Heart left ventricle (tissue), 16 donors: Measurements from ENCODE around the gene AHRR. TPM values are rescaled to one million over a fixed set of nuclear protein-coding genes. Genes with fewer than 3 reads are reported as not detected.

Experiments
- ATAC-seq, 4 donors: fragments of 200-7000 bp; cut with Tn5 transposase; one replicate each; pipeline ENCODE4 v1.9.1; 2020 to 2022; ENCODE audit warnings: moderate library complexity in 4 of 4, mild to moderate bottlenecking in 3 of 4, moderate number of reproducible peaks in 1 of 4
- DNase-seq, 5 donors: peaks; one replicate each; pipeline ENCODE4 v3.0.0-alpha.2; 2020
- H3K27ac ChIP-seq, 12 donors: fragments of 200-600 bp; sonication (generic) in 4 of 12; one replicate each; pipeline versions ENCODE4 v1.5.0 to v1.8.0; 2016 to 2022; ENCODE audit warnings: mild to moderate bottlenecking in 2 of 12
- H3K27me3 ChIP-seq, 9 donors: fragments of 200-600 bp; sonication (generic) in 2 of 9; one replicate each; pipeline versions ENCODE4 v1.5.1 to v1.8.0; 2016 to 2022; ENCODE audit warnings: mild to moderate bottlenecking in 3 of 9
- H3K36me3 ChIP-seq, 9 donors: fragments of 200-600 bp; sonication (generic) in 2 of 9; one replicate each; pipeline versions ENCODE4 v1.5.0 to v1.8.0; 2018 to 2022; ENCODE audit warnings: mild to moderate bottlenecking in 2 of 9
- H3K4me1 ChIP-seq, 12 donors: fragments of 200-600 bp; sonication (generic) in 4 of 12; one replicate each; pipeline versions ENCODE4 v1.5.0 to v1.8.0; 2016 to 2022; ENCODE audit warnings: mild to moderate bottlenecking in 3 of 12
- H3K4me3 ChIP-seq, 12 donors: fragments of 200-600 bp; sonication (generic) in 4 of 12; one replicate each; pipeline versions ENCODE4 v1.5.0 to v1.8.0; 2017 to 2022; ENCODE audit warnings: mild to moderate bottlenecking in 9 of 12, moderate library complexity in 4 of 12
- H3K9me3 ChIP-seq, 12 donors: fragments of 200-600 bp; sonication (generic) in 4 of 12; one replicate each; pipeline versions ENCODE4 v1.5.0 to v1.8.0; 2016 to 2022; ENCODE audit warnings: mild to moderate bottlenecking in 1 of 12
- POLR2A ChIP-seq, 2 donors: fragments of 450-650 bp; IDR thresholded peaks; one replicate each; pipeline ENCODE4 v1.6.1; 2017; ENCODE audit warnings: antibody characterized with exemption in 2 of 2, mild to moderate bottlenecking in 2 of 2, moderate library complexity in 2 of 2
- WGBS, 4 donors: extraction: QIAGEN DNeasy Blood & Tissue Kit in 2 of 4; methylation state at CpG; one replicate each; pipeline versions ENCODE4 v1.1.5 to v1.1.7; 2013 to 2018; 5-methylcytosine and 5-hydroxymethylcytosine counted together
- intact Hi-C, 10 donors: fragments of 100-400 bp; cut with DNase I; formaldehyde crosslinking; loops; one replicate each; pipeline versions ENCODE4 v1.11.1 to v1.14.2; 2022
- polyA plus RNA-seq, 2 donors: library from polyadenylated mRNA; stranded (reverse); fragments of 200-250 nt; gene quantifications; one replicate each; pipeline ENCODE4 v1.2.3, GENCODE V29; 2013
- total RNA-seq, 9 donors: library from RNA; depleted of rRNA in 2 of 9; stranded (reverse); fragments of >200 nt in 2 of 9; fragmentation: NEBNext Ultra II Directional in 3 of 9; extraction: Animal tissue kit (Norgen Biotek cat#: 25700) in 3 of 9; gene quantifications; one replicate each; pipeline versions ENCODE4 v1.1.0 to v1.2.4, GENCODE V29; 2016 to 2023
- TF ChIP-seq, protein P1 (sequence below), 12 donors: fragments of 200-600 bp; sonication (generic) in 4 of 12; IDR thresholded peaks; one replicate each; pipeline versions ENCODE4 v1.5.0 to v1.8.0; 2018 to 2022; ENCODE audit warnings: antibody characterized with exemption in 12 of 12, mild to moderate bottlenecking in 5 of 12
- donor health status: ischemic (EF 13 %, LVEDD 7.1; RV severe dilation, severe dysfunction).
- donor health status: healthy with polysubstance abuse.
- donor health status: DM: no; HTN: yes; CAD: no.
- donor health status: DM: no; HTN: no; CAD: no.
- donor health status: ischemic (EF 25% LVEDD 6.9; RV normal size, moderate dysfunction).
- donor health status: ischemic (EF 25% LVEDD 5.7; RV mildly dilated, moderate dysfunction).
- donor health status: healthy.
- donor health status: DM: yes; HTN: yes; CAD: no.
- donor health status: ischemic (EF 35%, LVEDD 5.7; RV mildly dilated, moderate dysfunction).
- donor health status: nonischemic (EF 11% LVEDD 7.7; RV severe dilation, severe dysfunction).
- donor health status: DM: yes; HTN: yes; CAD: no.
- donor health status: PGD.
- donor health status: ischemic (EF 29% LVEDD 5.4; RV normal size, mild dysfunction).
- donor health status: nonischemic (EF 23%, LVEDD 6.1; RV moderate dilation, normal function).

AHRR gene
- total and polyA plus RNA-seq, 11 donors, result 0.11 to 0.69 (median 0.26) TPM; not detected in 2

DNA sequence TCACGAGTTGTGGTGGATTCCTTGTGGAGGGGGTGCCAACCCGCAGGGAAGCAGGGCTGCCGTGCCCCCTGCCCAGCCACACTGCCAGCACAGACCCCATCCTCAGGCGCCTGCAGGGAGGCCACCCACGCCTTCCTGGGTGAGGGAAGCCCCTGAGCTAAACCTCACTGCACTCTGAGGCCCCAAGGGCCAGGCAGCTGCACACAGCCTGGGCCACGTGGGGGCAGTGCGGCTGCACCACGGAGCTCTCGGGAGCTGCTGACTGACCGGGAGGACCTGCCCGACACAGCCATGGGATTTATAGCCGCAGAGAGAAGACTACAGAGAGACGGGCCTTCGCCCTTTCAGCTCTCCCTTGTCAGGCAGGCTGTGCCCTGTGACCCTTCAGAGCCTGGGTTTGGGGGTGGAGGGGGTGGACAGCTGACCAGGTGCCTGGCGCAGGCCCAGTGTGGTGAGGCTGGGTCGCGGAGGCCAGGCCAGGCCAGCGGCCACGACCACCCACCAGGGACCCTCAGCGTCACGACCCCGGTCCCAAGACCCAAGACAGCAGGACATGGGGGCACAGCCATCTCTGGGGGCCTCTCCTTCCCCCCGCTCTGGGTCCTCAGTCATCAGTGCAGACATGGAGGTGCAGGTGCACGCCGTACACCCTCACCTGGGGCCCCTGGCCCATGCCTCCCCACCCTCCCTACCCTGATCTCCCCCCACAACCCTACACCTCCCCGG lies 4.3 kb upstream of the AHRR start:
- DNase-seq (no peak), ATAC-seq (peak in 3 of 4 donors; percentile 33 to 55 (median 49))
- Histone ChIP-seq H3K4me3 (no peak overlapping the region), H3K4me1 (peaks cover 6 to 25% (median 14%) of the 10 kb centered on the region in 12 donors), H3K27ac (no peak overlapping the region), H3K9me3 (no peaks in the 10 kb centered on the region), H3K27me3 (peaks cover 18 to 39% (median 28%) of the 10 kb centered on the region in 9 donors), H3K36me3 (peaks cover 0 to 47% (median 26%) of the 10 kb centered on the region in 9 donors)
- WGBS, 4 donors, result 65 to 74% (median 69%) methylated on average over 19 to 26 of the region's 26 CpGs
- no peak for TF ChIP-seq POLR2A (IDR thresholded peaks at IDR 0.05)
- TF ChIP-seq, protein P1, sequence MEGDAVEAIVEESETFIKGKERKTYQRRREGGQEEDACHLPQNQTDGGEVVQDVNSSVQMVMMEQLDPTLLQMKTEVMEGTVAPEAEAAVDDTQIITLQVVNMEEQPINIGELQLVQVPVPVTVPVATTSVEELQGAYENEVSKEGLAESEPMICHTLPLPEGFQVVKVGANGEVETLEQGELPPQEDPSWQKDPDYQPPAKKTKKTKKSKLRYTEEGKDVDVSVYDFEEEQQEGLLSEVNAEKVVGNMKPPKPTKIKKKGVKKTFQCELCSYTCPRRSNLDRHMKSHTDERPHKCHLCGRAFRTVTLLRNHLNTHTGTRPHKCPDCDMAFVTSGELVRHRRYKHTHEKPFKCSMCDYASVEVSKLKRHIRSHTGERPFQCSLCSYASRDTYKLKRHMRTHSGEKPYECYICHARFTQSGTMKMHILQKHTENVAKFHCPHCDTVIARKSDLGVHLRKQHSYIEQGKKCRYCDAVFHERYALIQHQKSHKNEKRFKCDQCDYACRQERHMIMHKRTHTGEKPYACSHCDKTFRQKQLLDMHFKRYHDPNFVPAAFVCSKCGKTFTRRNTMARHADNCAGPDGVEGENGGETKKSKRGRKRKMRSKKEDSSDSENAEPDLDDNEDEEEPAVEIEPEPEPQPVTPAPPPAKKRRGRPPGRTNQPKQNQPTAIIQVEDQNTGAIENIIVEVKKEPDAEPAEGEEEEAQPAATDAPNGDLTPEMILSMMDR (IDR thresholded peaks at IDR 0.05), result peak in 9 of 12 donors; percentile 8 to 44 (median 33)
- intact Hi-C loops, result no loop called here

DNA sequence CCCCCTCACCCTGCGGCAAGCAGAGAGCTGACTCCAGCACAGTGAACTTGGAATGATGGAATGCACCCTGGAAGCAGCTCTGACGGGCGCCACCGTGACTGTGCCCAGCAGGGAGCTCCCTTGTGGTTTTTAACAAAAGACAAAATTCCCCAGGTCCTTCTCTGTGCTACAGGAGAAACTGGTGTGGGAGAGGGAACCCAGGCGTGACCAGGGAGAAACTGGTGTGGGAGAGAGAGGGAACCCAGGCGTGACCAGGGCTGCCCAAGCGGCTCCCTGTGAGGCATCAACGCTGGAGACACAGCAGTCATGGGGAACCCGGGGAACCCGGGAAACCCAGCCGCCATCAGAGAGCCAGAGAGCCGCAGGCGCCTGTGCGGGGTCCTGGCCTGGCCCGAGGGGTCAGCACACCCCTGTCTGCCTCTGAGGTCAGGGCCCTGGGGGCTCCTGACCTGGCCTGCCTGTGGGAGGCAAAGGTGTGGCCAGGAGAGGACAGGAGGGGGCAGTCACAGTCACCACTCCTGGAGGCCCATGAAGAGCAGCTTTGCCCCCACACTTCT lies 3.1 kb upstream of the AHRR start:
- Histone ChIP-seq H3K36me3 (peaks cover 0 to 38% (median 21%) of the 10 kb centered on the region in 9 donors), H3K4me3 (no peak overlapping the region), H3K4me1 (peaks cover 6 to 25% (median 14%) of the 10 kb centered on the region in 12 donors), H3K9me3 (no peaks in the 10 kb centered on the region), H3K27me3 (peaks cover 18 to 51% (median 37%) of the 10 kb centered on the region in 9 donors), H3K27ac (no peak overlapping the region)
- DNase-seq, result no peak
- 41 to 60% (median 54%) methylated on average over 14 to 15 of the region's 15 CpGs for WGBS, 4 donors
- intact Hi-C loops, result no loop called here
- TF ChIP-seq, protein P1 (IDR thresholded peaks at IDR 0.05), result no peak
- no peak for TF ChIP-seq POLR2A (IDR thresholded peaks at IDR 0.05)
- no peak for ATAC-seq

DNA sequence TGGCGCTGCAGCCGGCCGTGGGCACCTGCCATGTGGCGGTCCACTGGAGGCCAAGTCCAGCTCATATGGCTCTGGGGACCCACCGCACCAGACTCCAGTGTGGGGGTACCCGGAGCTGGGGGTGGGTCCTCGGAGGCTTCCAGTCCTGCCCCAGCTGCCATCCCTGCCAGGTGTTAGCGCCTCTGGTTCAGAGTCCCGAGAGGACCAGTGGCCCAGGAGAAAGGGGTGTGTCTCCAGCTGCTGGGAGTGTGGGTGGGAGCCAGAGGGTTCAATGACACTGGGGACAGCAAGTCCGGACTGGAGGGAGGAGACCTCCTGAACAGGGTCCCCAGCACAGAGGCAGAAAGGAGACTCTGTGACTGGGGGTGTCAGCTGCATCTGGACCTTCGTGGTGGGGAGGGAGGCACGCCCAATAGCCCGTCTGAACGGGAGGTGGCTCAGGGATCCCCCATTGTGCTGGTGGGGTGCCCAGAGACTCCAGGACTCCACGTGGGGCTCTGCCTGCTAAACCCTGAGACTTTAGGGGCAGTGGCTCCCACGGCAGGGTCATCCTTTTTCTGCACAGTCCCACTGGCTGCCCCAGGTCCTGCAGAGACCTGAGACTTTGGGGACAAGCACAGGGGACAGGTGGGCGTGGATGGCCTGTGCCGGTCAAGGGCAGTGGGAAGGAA lies 2.4 kb upstream of the AHRR start:
- H3K27ac ChIP-seq, result no peak overlapping the region
- no peak for ATAC-seq
- TF ChIP-seq, protein P1 (IDR thresholded peaks at IDR 0.05), result no peak
- no peak for TF ChIP-seq POLR2A (IDR thresholded peaks at IDR 0.05)
- H3K27me3 ChIP-seq, result peaks cover 18 to 56% (median 39%) of the 10 kb centered on the region in 9 donors
- DNase-seq, result no peak
- intact Hi-C loops, result no loop called here
- peaks cover 0 to 32% (median 15%) of the 10 kb centered on the region in 9 donors for H3K36me3 ChIP-seq
- H3K4me1 ChIP-seq, result peaks cover 6 to 25% (median 14%) of the 10 kb centered on the region in 12 donors
- no peak overlapping the region for H3K4me3 ChIP-seq
- WGBS, 4 donors, result 44 to 63% (median 54%) methylated on average over 11 to 18 of the region's 18 CpGs
- H3K9me3 ChIP-seq, result no peaks in the 10 kb centered on the region
